Measurements from ENCODE around the gene PCNA. TPM values are rescaled to one million over a fixed set of nuclear protein-coding genes. Genes with fewer than 3 reads are reported as not detected.

PCNA gene
- total RNA-seq, 1 experiment from 2014 or later, result 274 TPM

GRCh38 chr20:5155404-5155803 lies 35.6 kb upstream of the PCNA start:
- Histone ChIP-seq H3K27ac (ENCODE audit: insufficient read length, low read depth, low read length) (no peak overlapping the region), H2BK120ac (ENCODE audit: low read depth, low read length, poor library complexity, severe bottlenecking) (no peak overlapping the region), H4K91ac (ENCODE audit: insufficient read length, low read depth, low read length) (no peak overlapping the region), H2BK20ac (ENCODE audit: low read depth, low read length, poor library complexity, severe bottlenecking) (no peak overlapping the region), H3K9ac (ENCODE audit: extremely low read depth, insufficient read length, low read length) (no peak overlapping the region), H3K56ac (ENCODE audit: insufficient read length, low read depth, low read length) (no peak overlapping the region), H3K14ac (ENCODE audit: insufficient read depth, low read length) (no peak overlapping the region), H4K8ac (replicated peaks; ENCODE audit: insufficient read length, low read depth, low read length) (no peak overlapping the region), H3K23me2 (ENCODE audit: insufficient read length, low read depth, low read length, poor library complexity, severe bottlenecking) (no peaks in the 10 kb centered on the region), H3K79me2 (ENCODE audit: insufficient read depth, low read length) (no peaks in the 10 kb centered on the region; the same call in 1 of the 2 replicates), H4K5ac (ENCODE audit: insufficient read length, low read depth, low read length) (no peak overlapping the region), H2AFZ (ENCODE audit: low read length) (no peak overlapping the region), H3K79me1 (ENCODE audit: insufficient read depth, low read depth, low read length, poor library complexity, severe bottlenecking) (no peaks in the 10 kb centered on the region), H3K4ac (ENCODE audit: low read depth, low read length) (no peak overlapping the region), H2BK15ac (ENCODE audit: low read depth, low read length) (no peak overlapping the region), H3K4me1 (ENCODE audit: insufficient read depth, low read length) (peaks cover 4% of the 10 kb centered on the region), H3K4me2 (ENCODE audit: insufficient read depth, insufficient read length, low read length) (no peak overlapping the region), H2AK5ac (ENCODE audit: insufficient read length, low read length) (no peak overlapping the region), H3K18ac (ENCODE audit: insufficient read length, low read depth, low read length) (no peak overlapping the region), H3T11ph (ENCODE audit: low read length) (no peak overlapping the region), H2BK5ac (ENCODE audit: insufficient read length, low read length) (no peak overlapping the region), H3K27me3 (ENCODE audit: insufficient read depth, low read length) (no peaks in the 10 kb centered on the region), H3K9me3 (ENCODE audit: control insufficient read depth, low read depth, low read length) (no peaks in the 10 kb centered on the region), H2BK12ac (ENCODE audit: insufficient read length, low read depth, low read length) (no peak overlapping the region), H3K23ac (ENCODE audit: insufficient read length, low read depth, low read length) (no peak overlapping the region), H4K20me1 (ENCODE audit: control insufficient read depth, insufficient read depth, insufficient read length) (no peaks in the 10 kb centered on the region)
- peaks cover 21 to 35% of the 10 kb centered on the region in 2 experiments for H3K4me1 Mint-ChIP-seq
- H3K36me3 Mint-ChIP-seq (ENCODE audit: insufficient read depth in 1 of 3, low read depth in 3 of 3), result peaks cover 0 to 3% (median 0%) of the 10 kb centered on the region in 3 experiments; a peak in 2 of 7 replicates
- no CpG with 5 or more reads among the region's 2 CpGs for WGBS (ENCODE audit: extremely low coverage, insufficient read length, low lambda C conversion rate)
- no peaks in the 10 kb centered on the region for H3K9me3 Mint-ChIP-seq
- TF ChIP-seq CTCF (conservative IDR thresholded peaks at IDR 0.05), result no peak
- H3K27me3 Mint-ChIP-seq (ENCODE audit: low read depth), result no peaks in the 10 kb centered on the region
- H3K4me3 Mint-ChIP-seq, result no peak overlapping the region
- H3K27ac Mint-ChIP-seq, result 0 out of 7 replicates have a peak overlapping the region, but pooled peaks of 1 of the 3 experiments have one; percentile 41
- DNase-seq, result no peak

Data from H9 (cell line).